ENCODE results near the gene GPR137B. TPM values are rescaled to one million over a fixed set of nuclear protein-coding genes. Genes with fewer than 3 reads are reported as not detected.
A peak's percentile ranks its signal among the peaks of the same experiment; 100 is the strongest.

GPR137B gene
- total RNA-seq, 1 experiment from 2014 or later = 7.1 TPM

GRCh38 chr1:236144033-236144432, 1.7 kb downstream of the GPR137B start:
- intact Hi-C loops (cut with micrococcal nuclease; ENCODE audit: unreplicated experiment) = no loop called here
- BruUV-seq (replicated peaks) = no TSS peak
- H3K27ac ChIP-seq (ENCODE audit: low read depth, low read length, poor library complexity, severe bottlenecking) = no peak overlapping the region
- CTCF ChIA-PET = no interaction called here
- no peak for DNase-seq (ENCODE audit: low spot score)
- peak overlapping the region; percentile 62 for H3K4me3 ChIP-seq (ENCODE audit: low read depth, low read length, poor library complexity, severe bottlenecking)
- no peaks in the 10 kb centered on the region for H3K36me3 ChIP-seq (ENCODE audit: insufficient read depth, low read length, poor library complexity, severe bottlenecking)
- no peaks in the 10 kb centered on the region for H3K4me1 ChIP-seq (ENCODE audit: insufficient read depth, low read length, poor library complexity, severe bottlenecking)
- H3K9me3 ChIP-seq (ENCODE audit: low read depth, low read length, poor library complexity, severe bottlenecking) = no peaks in the 10 kb centered on the region
- POLR2A ChIA-PET (ENCODE audit: low non-redundant PET) = no interaction called here
- TF ChIP-seq EZH2 (IDR thresholded peaks at IDR 0.05; ENCODE audit: borderline replicate concordance, low read depth, low read length, poor library complexity, severe bottlenecking) = no peak
- TF ChIP-seq, protein P1, sequence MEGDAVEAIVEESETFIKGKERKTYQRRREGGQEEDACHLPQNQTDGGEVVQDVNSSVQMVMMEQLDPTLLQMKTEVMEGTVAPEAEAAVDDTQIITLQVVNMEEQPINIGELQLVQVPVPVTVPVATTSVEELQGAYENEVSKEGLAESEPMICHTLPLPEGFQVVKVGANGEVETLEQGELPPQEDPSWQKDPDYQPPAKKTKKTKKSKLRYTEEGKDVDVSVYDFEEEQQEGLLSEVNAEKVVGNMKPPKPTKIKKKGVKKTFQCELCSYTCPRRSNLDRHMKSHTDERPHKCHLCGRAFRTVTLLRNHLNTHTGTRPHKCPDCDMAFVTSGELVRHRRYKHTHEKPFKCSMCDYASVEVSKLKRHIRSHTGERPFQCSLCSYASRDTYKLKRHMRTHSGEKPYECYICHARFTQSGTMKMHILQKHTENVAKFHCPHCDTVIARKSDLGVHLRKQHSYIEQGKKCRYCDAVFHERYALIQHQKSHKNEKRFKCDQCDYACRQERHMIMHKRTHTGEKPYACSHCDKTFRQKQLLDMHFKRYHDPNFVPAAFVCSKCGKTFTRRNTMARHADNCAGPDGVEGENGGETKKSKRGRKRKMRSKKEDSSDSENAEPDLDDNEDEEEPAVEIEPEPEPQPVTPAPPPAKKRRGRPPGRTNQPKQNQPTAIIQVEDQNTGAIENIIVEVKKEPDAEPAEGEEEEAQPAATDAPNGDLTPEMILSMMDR (conservative IDR thresholded peaks at IDR 0.05; ENCODE audit: low read depth, low read length) = no peak
- no peaks in the 10 kb centered on the region for H3K27me3 ChIP-seq (replicated peaks; ENCODE audit: insufficient read depth, low read depth, low read length, poor library complexity)

GRCh38 chr1:236144446-236145150, 2.3 kb downstream of the GPR137B start:
- DNase-seq (ENCODE audit: low spot score) = no peak
- intact Hi-C loops (cut with micrococcal nuclease; ENCODE audit: unreplicated experiment) = no loop called here
- ChIA-PET POLR2A (ENCODE audit: low non-redundant PET) (no interaction called here), CTCF (no interaction called here)
- Histone ChIP-seq H3K4me1 (ENCODE audit: insufficient read depth, low read length, poor library complexity, severe bottlenecking) (no peaks in the 10 kb centered on the region), H3K4me3 (ENCODE audit: low read depth, low read length, poor library complexity, severe bottlenecking) (no peak overlapping the region), H3K9me3 (ENCODE audit: low read depth, low read length, poor library complexity, severe bottlenecking) (no peaks in the 10 kb centered on the region), H3K36me3 (ENCODE audit: insufficient read depth, low read length, poor library complexity, severe bottlenecking) (no peaks in the 10 kb centered on the region), H3K27ac (ENCODE audit: low read depth, low read length, poor library complexity, severe bottlenecking) (no peak overlapping the region), H3K27me3 (replicated peaks; ENCODE audit: insufficient read depth, low read depth, low read length, poor library complexity) (no peaks in the 10 kb centered on the region)
- no peak for TF ChIP-seq EZH2 (IDR thresholded peaks at IDR 0.05; ENCODE audit: borderline replicate concordance, low read depth, low read length, poor library complexity, severe bottlenecking)
- TF ChIP-seq, protein P1 (conservative IDR thresholded peaks at IDR 0.05; ENCODE audit: low read depth, low read length) = no peak
- TSS peak; percentile 35 for BruUV-seq (replicated peaks)

GRCh38 chr1:236147068-236147467, 4.7 kb downstream of the GPR137B start:
- ChIA-PET CTCF (no interaction called here), POLR2A (ENCODE audit: low non-redundant PET) (no interaction called here)
- Histone ChIP-seq H3K4me1 (ENCODE audit: insufficient read depth, low read length, poor library complexity, severe bottlenecking) (no peaks in the 10 kb centered on the region), H3K36me3 (ENCODE audit: insufficient read depth, low read length, poor library complexity, severe bottlenecking) (no peaks in the 10 kb centered on the region), H3K27ac (ENCODE audit: low read depth, low read length, poor library complexity, severe bottlenecking) (no peak overlapping the region), H3K27me3 (replicated peaks; ENCODE audit: insufficient read depth, low read depth, low read length, poor library complexity) (no peaks in the 10 kb centered on the region), H3K9me3 (ENCODE audit: low read depth, low read length, poor library complexity, severe bottlenecking) (no peaks in the 10 kb centered on the region), H3K4me3 (ENCODE audit: low read depth, low read length, poor library complexity, severe bottlenecking) (no peak overlapping the region)
- no TSS peak for BruUV-seq (replicated peaks)
- no peak for DNase-seq (ENCODE audit: low spot score)
- intact Hi-C loops (cut with micrococcal nuclease; ENCODE audit: unreplicated experiment) = no loop called here
- TF ChIP-seq EZH2 (IDR thresholded peaks at IDR 0.05; ENCODE audit: borderline replicate concordance, low read depth, low read length, poor library complexity, severe bottlenecking) = no peak
- TF ChIP-seq, protein P1 (conservative IDR thresholded peaks at IDR 0.05; ENCODE audit: low read depth, low read length) = no peak

Measured in A673 (cell line).